GM12865 (cell line): ENCODE results near the gene INSR.
A peak's percentile ranks its signal among the peaks of the same experiment; 100 is the strongest.

Source experiments
- DNase-seq: peaks from one replicate; pipeline ENCODE4 v3.0.0; 2010; ENCODE audit warnings: low read depth
- H3K4me3 ChIP-seq: 2 replicates; pipeline ENCODE4 v1.5.1; 2011; ENCODE audit warnings: mild to moderate bottlenecking, low read depth, low read length, control low read depth
- CTCF ChIP-seq: IDR thresholded peaks from 2 replicates; pipeline ENCODE4 v1.5.1; 2011; ENCODE audit warnings: low read length, control low read depth, low read depth, inconsistent platforms; ENCODE audit not compliant: insufficient read depth; ENCODE audit errors: missing control alignments

Gene INSR

GRCh38 chr19:7251494-7251893 is 42.7 kb downstream of the INSR start:
- no peak for TF ChIP-seq CTCF
- H3K4me3 ChIP-seq: no peak overlapping the region
- DNase-seq: peak; percentile 65

GRCh38 chr19:7250951-7251350 is 43.3 kb downstream of the INSR start:
- no peak overlapping the region for H3K4me3 ChIP-seq
- no peak for TF ChIP-seq CTCF
- DNase-seq: no peak

GRCh38 chr19:7250057-7250596 is 44.1 kb downstream of the INSR start:
- no peak for TF ChIP-seq CTCF
- H3K4me3 ChIP-seq: no peak overlapping the region
- no peak for DNase-seq

GRCh38 chr19:7247155-7247554 is 47.1 kb downstream of the INSR start:
- no peak for DNase-seq
- no peak for TF ChIP-seq CTCF
- no peak overlapping the region for H3K4me3 ChIP-seq

GRCh38 chr19:7246601-7247000 is 47.6 kb downstream of the INSR start:
- no peak for TF ChIP-seq CTCF
- no peak overlapping the region for H3K4me3 ChIP-seq
- no peak for DNase-seq

- TF ChIP-seq CTCF: no peak
- DNase-seq: peak; percentile 87
- peak overlapping the region; percentile 44 for H3K4me3 ChIP-seq
These were observed 51.5 kb downstream of the INSR start for GRCh38 chr19:7242601-7243258.

GRCh38 chr19:7238051-7238450 is 56.2 kb downstream of the INSR start:
- no peak for DNase-seq
- no peak overlapping the region for H3K4me3 ChIP-seq
- TF ChIP-seq CTCF: no peak
